ENCODE measurements around the gene SERPINB3. TPM values are rescaled to one million over a fixed set of nuclear protein-coding genes. Genes with fewer than 3 reads are reported as not detected.

Gene SERPINB3
- total and polyA plus RNA-seq, 2 of the 8 experiments (the other 6 are each of a cell fraction or from before 2014, with no cell fraction given) = 0.17 to 0.18 TPM

DNA sequence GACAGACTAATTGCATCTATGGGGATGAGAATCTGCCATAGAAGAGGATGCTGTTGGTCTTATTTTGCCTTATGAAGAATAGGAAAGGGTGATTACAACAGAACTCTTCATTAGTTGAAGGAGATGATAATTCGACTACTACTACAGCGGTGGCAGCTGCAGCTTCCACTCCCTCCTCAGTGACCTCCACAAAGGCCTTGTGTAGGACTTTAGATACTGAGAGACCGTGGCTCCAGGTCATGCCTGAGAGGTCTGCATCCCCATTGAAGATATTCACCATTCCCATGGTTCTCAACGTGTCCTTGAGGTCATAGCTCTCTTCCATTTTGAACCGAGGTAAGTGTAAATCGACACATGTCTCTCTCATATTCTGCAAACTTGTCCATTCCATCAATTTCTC is 24.0 kb downstream of the SERPINB3 start (continued):
- TF ChIP-seq BCL11A (IDR thresholded peaks at IDR 0.05; ENCODE audit: low read depth in 2 of 2, low read length in 2 of 2) (no peak), KDM5A (IDR thresholded peaks at IDR 0.05; ENCODE audit: low read length) (no peak), RBBP5 (IDR thresholded peaks at IDR 0.05; ENCODE audit: borderline replicate concordance, low read depth, low read length) (no peak), GTF2F1 (IDR thresholded peaks at IDR 0.05; ENCODE audit: borderline replicate concordance, low read depth, low read length) (no peak)
- TF ChIP-seq, protein P1, sequence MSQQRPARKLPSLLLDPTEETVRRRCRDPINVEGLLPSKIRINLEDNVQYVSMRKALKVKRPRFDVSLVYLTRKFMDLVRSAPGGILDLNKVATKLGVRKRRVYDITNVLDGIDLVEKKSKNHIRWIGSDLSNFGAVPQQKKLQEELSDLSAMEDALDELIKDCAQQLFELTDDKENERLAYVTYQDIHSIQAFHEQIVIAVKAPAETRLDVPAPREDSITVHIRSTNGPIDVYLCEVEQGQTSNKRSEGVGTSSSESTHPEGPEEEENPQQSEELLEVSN (IDR thresholded peaks at IDR 0.05) = no peak
